NT2/D1 (cell line): Measurements from ENCODE around the gene CTNNA3.

Experiments used
- SUZ12 ChIP-seq: IDR thresholded peaks from 2 replicates; pipeline ENCODE4 v1.6.1; 2011; ENCODE audit not compliant: insufficient read length, insufficient read depth; ENCODE audit errors: extremely low read depth
- ZNF274 ChIP-seq: IDR thresholded peaks from 2 replicates; pipeline ENCODE4 v1.6.1; 2011; ENCODE audit warnings: mild to moderate bottlenecking, low read depth, low read length

GRCh38 chr10:67224553-67224952 lies 471.4 kb downstream of the CTNNA3 start:
- TF ChIP-seq ZNF274 (no peak), SUZ12 (no peak)
